CD4-positive, alpha-beta T cell (primary cell): Measurements from ENCODE around the gene LYZL2. TPM values are rescaled to one million over a fixed set of nuclear protein-coding genes. Genes with fewer than 3 reads are reported as not detected.
A peak's percentile ranks its signal among the peaks of the same experiment; 100 is the strongest.

ENCODE experiments used
- ATAC-seq: fragments of 200-7000 bp; cut with Tn5 transposase; one replicate; pipeline ENCODE4 v1.10.0; 2022; ENCODE audit warnings: mild to moderate bottlenecking; ENCODE audit not compliant: poor library complexity
- CTCF ChIA-PET: fragments of 350-600 bp; sonication (Branson Sonifier 250); formaldehyde crosslinking; loops from one replicate; lab custom pipeline; 2021; ENCODE audit warnings: antibody characterized with exemption, inconsistent platforms; lab: Charles Lee
- POLR2A ChIA-PET: fragments of 350-600 bp; sonication (Branson Sonifier 250); formaldehyde crosslinking; loops from one replicate; lab custom pipeline; 2021; ENCODE audit warnings: antibody characterized with exemption, inconsistent platforms; lab: Charles Lee
- DNase-seq, 14 experiments: peaks; one replicate each; pipeline ENCODE4 v3.0.0-alpha.2; 2013 to 2020; ENCODE audit warnings: mixed read lengths in 2 of 14
- H3K27ac ChIP-seq, 2 donors: one replicate each; pipeline versions ENCODE4 v1.5.1 to v1.7.0; 2013; ENCODE audit warnings: low read length in 2 of 2, low read depth in 1 of 2, mild to moderate bottlenecking in 1 of 2
- H3K27me3 ChIP-seq, 2 experiments: 1 replicate in 1 of 2; 2 replicates in 1 of 2; pipeline versions ENCODE4 v1.6.1 to v1.7.0; 2013; ENCODE audit warnings: low read length in 2 of 2, control low read depth in 1 of 2, mild to moderate bottlenecking in 1 of 2, moderate library complexity in 1 of 2; ENCODE audit not compliant: insufficient read depth in 2 of 2, control insufficient read depth in 1 of 2
- H3K36me3 ChIP-seq: one replicate; pipeline ENCODE4 v1.6.1; 2013; ENCODE audit warnings: low read length, control low read depth; ENCODE audit not compliant: insufficient read depth
- H3K4me1 ChIP-seq: one replicate; pipeline ENCODE4 v1.6.1; 2013; ENCODE audit warnings: low read length, control low read depth; ENCODE audit not compliant: insufficient read depth
- H3K4me3 ChIP-seq: one replicate; pipeline ENCODE4 v1.5.1; 2013; ENCODE audit warnings: mild to moderate bottlenecking, low read length, moderate library complexity
- H3K9me3 ChIP-seq, 2 experiments: 1 replicate in 1 of 2; 2 replicates in 1 of 2; pipeline versions ENCODE4 v1.6.1 to v1.7.0; 2013; ENCODE audit warnings: low read length in 2 of 2, mild to moderate bottlenecking in 2 of 2, control low read depth in 1 of 2, moderate library complexity in 1 of 2; ENCODE audit not compliant: control insufficient read depth in 1 of 2, insufficient read depth in 1 of 2
- H3K27ac Mint-ChIP-seq: one replicate; pipeline ENCODE4 v1.8.0; 2020; ENCODE audit warnings: mixed read lengths
- H3K27me3 Mint-ChIP-seq: one replicate; pipeline ENCODE4 v1.8.0; 2021; ENCODE audit warnings: mixed read lengths
- H3K36me3 Mint-ChIP-seq: one replicate; pipeline ENCODE4 v1.8.0; 2021; ENCODE audit warnings: low read depth, mixed read lengths
- H3K4me1 Mint-ChIP-seq: one replicate; pipeline ENCODE4 v1.8.0; 2021; ENCODE audit warnings: low read depth, mixed read lengths
- H3K4me3 Mint-ChIP-seq: one replicate; pipeline ENCODE4 v1.8.0; 2020; ENCODE audit warnings: mild to moderate bottlenecking, mixed read lengths
- H3K9me3 Mint-ChIP-seq: one replicate; pipeline ENCODE4 v1.8.0; 2020; ENCODE audit warnings: mixed read lengths
- intact Hi-C, 2 experiments: fragments of 100-400 bp; cut with DNase I in 1 of 2; cut with micrococcal nuclease in 1 of 2; formaldehyde crosslinking; loops; one replicate each; pipeline versions ENCODE4 v1.15.1 to v1.9.0; 2023 to 2025; cut with DNase I, micrococcal nuclease
- total RNA-seq, 174 experiments: library from RNA in 2 of 174; stranded (reverse) in 2 of 174; gene quantifications; one replicate each; pipeline ENCODE4 v1.2.3 and lab custom pipeline; 2021 to 2026
- TF ChIP-seq, protein P1 (sequence below): fragments of 200-600 bp; IDR thresholded peaks from one replicate; pipeline ENCODE4 v1.8.0; 2022; ENCODE audit warnings: antibody characterized with exemption, mild to moderate bottlenecking

Gene LYZL2
- total RNA-seq, 2 experiments from 2014 or later, result not detected

DNA sequence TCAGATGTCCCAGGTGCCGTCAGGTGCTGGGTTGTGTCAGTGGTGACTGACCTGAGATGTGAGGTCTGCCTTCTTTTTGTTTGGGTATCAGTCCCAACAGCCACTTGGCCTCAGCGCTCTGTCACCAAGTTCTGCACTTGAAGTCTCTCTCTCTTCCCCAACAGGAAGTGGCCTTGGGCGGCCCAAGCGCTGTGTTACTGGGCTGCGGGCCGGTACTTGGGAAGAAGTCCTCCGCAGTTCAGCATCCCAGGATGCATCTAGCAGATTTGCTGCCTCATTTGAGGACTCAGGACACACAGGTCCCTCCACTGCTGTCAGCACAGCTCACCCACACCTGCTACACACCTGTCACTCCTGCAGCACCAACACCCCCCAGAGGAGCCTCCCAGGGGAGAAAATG, 40.1 kb downstream of the LYZL2 start:
- Mint-ChIP-seq H3K4me1 (no peaks in the 10 kb centered on the region), H3K27ac (no peak overlapping the region), H3K9me3 (no peaks in the 10 kb centered on the region), H3K27me3 (no peaks in the 10 kb centered on the region), H3K4me3 (no peak overlapping the region), H3K36me3 (no peaks in the 10 kb centered on the region)
- TF ChIP-seq, protein P1, sequence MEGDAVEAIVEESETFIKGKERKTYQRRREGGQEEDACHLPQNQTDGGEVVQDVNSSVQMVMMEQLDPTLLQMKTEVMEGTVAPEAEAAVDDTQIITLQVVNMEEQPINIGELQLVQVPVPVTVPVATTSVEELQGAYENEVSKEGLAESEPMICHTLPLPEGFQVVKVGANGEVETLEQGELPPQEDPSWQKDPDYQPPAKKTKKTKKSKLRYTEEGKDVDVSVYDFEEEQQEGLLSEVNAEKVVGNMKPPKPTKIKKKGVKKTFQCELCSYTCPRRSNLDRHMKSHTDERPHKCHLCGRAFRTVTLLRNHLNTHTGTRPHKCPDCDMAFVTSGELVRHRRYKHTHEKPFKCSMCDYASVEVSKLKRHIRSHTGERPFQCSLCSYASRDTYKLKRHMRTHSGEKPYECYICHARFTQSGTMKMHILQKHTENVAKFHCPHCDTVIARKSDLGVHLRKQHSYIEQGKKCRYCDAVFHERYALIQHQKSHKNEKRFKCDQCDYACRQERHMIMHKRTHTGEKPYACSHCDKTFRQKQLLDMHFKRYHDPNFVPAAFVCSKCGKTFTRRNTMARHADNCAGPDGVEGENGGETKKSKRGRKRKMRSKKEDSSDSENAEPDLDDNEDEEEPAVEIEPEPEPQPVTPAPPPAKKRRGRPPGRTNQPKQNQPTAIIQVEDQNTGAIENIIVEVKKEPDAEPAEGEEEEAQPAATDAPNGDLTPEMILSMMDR, result no peak
- H3K27ac ChIP-seq, result no peak overlapping the region
- ATAC-seq (no peak), DNase-seq (peak in 2 of 14 experiments; percentile 15 to 22)
- no peak overlapping the region for H3K4me3 ChIP-seq
- no peaks in the 10 kb centered on the region for H3K36me3 ChIP-seq
- POLR2A ChIA-PET, result interaction anchor here (2.5 kb wide), 1 partner anchor 197 kb away, joined by 10 read pairs; no protein-coding TSS in a partner anchor
- peaks cover 3% of the 10 kb centered on the region for H3K4me1 ChIP-seq
- H3K9me3 ChIP-seq, result no peaks in the 10 kb centered on the region
- no peaks in the 10 kb centered on the region for H3K27me3 ChIP-seq
- intact Hi-C loops, result no loop called here
- CTCF ChIA-PET, result interaction anchor here (0.7 kb wide), 1 partner anchor 964 kb away, joined by 3 read pairs; no protein-coding TSS in a partner anchor

DNA sequence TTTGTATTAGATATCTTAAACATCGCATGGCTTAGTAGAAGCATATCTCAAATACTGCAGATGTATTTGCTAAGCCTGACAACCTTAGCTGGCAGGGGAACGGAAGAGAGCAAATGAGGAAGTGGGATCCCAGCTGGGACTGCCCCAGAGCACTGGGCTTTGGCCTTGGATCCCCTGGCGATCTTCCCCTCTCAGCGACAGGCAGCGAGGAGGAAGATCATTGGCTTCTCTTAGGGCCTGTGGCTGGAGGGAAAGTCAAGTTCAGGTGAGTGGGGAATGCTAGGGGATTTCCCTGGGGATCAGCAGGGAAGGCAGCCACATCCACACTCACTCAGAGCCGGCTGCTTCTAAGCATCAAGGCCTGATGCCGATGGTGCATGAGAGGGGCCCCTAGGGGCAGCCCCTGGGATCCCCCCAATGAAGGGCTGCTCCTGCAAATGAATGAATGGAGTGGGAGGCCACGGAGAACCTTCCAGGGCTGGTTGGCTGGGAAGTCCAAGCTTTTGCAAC, 42.0 kb downstream of the LYZL2 start:
- H3K4me1 ChIP-seq, result peaks cover 10% of the 10 kb centered on the region
- no peaks in the 10 kb centered on the region for H3K9me3 ChIP-seq
- ATAC-seq (no peak), DNase-seq (peak in 3 of 14 experiments; percentile 15 to 63 (median 58))
- H3K27me3 ChIP-seq, result no peaks in the 10 kb centered on the region
- no peaks in the 10 kb centered on the region for H3K9me3 Mint-ChIP-seq
- ChIA-PET CTCF (no interaction called here), POLR2A (no interaction called here)
- no peak overlapping the region for H3K27ac ChIP-seq
- H3K4me3 ChIP-seq, result no peak overlapping the region
- H3K36me3 ChIP-seq, result no peaks in the 10 kb centered on the region
- intact Hi-C loops, result no loop called here
- H3K4me3 Mint-ChIP-seq, result no peak overlapping the region
- H3K27ac Mint-ChIP-seq, result no peak overlapping the region
- H3K36me3 Mint-ChIP-seq, result no peaks in the 10 kb centered on the region
- H3K27me3 Mint-ChIP-seq, result no peaks in the 10 kb centered on the region
- TF ChIP-seq, protein P1, result no peak
- no peaks in the 10 kb centered on the region for H3K4me1 Mint-ChIP-seq

DNA sequence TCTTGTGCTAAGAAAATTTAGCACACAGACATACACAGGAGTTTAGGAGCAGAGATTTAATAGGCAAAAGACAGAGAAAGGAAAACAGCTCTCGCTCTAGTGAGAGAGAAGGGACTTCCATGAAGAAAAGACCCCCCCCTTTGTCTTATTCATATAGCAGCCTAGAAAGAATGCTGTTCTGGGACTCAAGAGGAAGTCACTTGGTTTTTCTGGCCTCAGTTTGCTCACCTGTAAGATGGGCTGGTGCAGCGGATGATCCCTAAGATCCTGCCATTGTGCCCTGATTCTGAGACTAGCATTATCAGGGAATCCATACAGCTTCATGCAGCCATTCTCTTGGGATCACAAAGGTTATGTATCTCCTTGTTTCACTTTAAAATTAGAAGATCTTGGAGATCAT, 42.7 kb downstream of the LYZL2 start:
- Mint-ChIP-seq H3K27ac (no peak overlapping the region), H3K4me1 (no peaks in the 10 kb centered on the region), H3K27me3 (no peaks in the 10 kb centered on the region), H3K9me3 (no peaks in the 10 kb centered on the region), H3K4me3 (no peak overlapping the region), H3K36me3 (no peaks in the 10 kb centered on the region)
- Histone ChIP-seq H3K27ac (no peak overlapping the region), H3K27me3 (no peaks in the 10 kb centered on the region), H3K9me3 (no peaks in the 10 kb centered on the region), H3K4me1 (peaks cover 10% of the 10 kb centered on the region), H3K36me3 (no peaks in the 10 kb centered on the region), H3K4me3 (no peak overlapping the region)
- ChIA-PET CTCF (no interaction called here), POLR2A (no interaction called here)
- ATAC-seq, result no peak
- DNase-seq, result no peak
- intact Hi-C loops, result no loop called here
- TF ChIP-seq, protein P1, result no peak
